ACC112 (cell line): ENCODE results near the gene TJAP1.
A peak's percentile ranks its signal among the peaks of the same experiment; 100 is the strongest.

Experiments
- H2AFZ ChIP-seq: fragments of 200-600 bp; sonication (generic); one replicate; pipeline ENCODE4 v1.6.0; 2017; ENCODE audit warnings: antibody characterized with exemption, low read length; ENCODE audit not compliant: unreplicated experiment
- H3K27ac ChIP-seq: fragments of 200-600 bp; sonication (generic); 2 replicates; pipeline ENCODE4 v1.5.1; 2014; ENCODE audit warnings: low read depth, mild to moderate bottlenecking, antibody characterized with exemption, low read length, moderate library complexity
- H3K27me3 ChIP-seq: fragments of 200-600 bp; sonication (generic); 2 replicates; pipeline ENCODE4 v1.6.1; 2014; ENCODE audit warnings: mild to moderate bottlenecking, antibody characterized with exemption, low read length, moderate library complexity, mixed read lengths; ENCODE audit not compliant: insufficient read depth
- H3K36me3 ChIP-seq: fragments of 200-600 bp; sonication (generic); 2 replicates; pipeline ENCODE4 v1.6.1; 2016; ENCODE audit warnings: mild to moderate bottlenecking, antibody characterized with exemption, low read length, moderate library complexity, mixed read lengths; ENCODE audit not compliant: insufficient read depth
- H3K4me1 ChIP-seq: fragments of 200-600 bp; sonication (generic); one replicate; pipeline ENCODE4 v1.6.1; 2016; ENCODE audit warnings: low read length, mixed read lengths; ENCODE audit not compliant: insufficient read depth, unreplicated experiment, control insufficient read depth
- H3K4me3 ChIP-seq: fragments of 200-600 bp; sonication (generic); 2 replicates; pipeline ENCODE4 v1.5.1; 2014; ENCODE audit warnings: mild to moderate bottlenecking, low read depth, low read length
- H3K79me2 ChIP-seq: fragments of 200-600 bp; sonication (generic); one replicate; pipeline ENCODE4 v1.6.0; 2016; ENCODE audit warnings: low read length; ENCODE audit not compliant: control insufficient read depth, unreplicated experiment, insufficient read depth

TJAP1 gene

DNA sequence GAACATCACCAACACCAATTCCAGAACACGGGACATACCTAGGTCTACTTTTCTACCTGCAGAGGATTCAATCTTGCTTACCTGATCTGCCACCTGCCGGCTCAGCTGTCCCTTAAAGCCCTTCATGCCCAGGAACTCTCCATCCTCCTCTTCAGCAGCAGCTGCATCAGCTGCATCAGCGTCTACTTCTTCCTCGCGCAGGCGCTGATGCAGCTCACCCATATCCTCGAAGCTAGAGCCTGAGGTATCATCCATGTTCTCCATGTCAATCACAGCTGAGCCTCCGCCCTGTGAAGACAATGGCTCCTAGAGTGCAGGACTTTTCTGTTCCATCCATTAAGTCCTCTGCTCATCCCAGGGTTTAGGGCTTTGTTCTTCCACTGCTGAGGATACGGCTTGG, 38.4 kb downstream of the TJAP1 start:
- H2AFZ ChIP-seq: peak overlapping the region; percentile 90
- no peaks in the 10 kb centered on the region for H3K27me3 ChIP-seq
- H3K27ac ChIP-seq: no peak overlapping the region
- peak overlapping the region; percentile 91 for H3K4me3 ChIP-seq
- peaks cover 29% of the 10 kb centered on the region for H3K36me3 ChIP-seq
- H3K79me2 ChIP-seq: peaks cover 55% of the 10 kb centered on the region
- H3K4me1 ChIP-seq: peaks cover 29% of the 10 kb centered on the region

DNA sequence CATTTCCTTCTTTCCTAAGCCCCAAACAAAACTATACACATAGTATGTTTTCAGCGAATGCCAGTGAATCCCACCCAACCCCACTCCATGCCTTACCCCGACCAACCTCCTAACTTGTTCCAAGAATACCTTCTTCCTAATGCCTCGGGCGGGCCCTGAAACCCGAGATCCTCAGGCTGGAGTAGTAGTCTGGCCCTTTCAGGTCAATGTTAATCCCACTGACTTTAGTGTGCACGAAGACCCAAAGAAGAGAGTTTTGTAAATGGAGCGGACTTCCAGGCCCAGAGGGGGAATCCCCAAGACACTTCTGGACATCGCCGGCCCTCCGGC, 39.0 kb downstream of the TJAP1 start:
- Histone ChIP-seq H3K27ac (peak overlapping the region; percentile 63), H3K27me3 (no peaks in the 10 kb centered on the region), H3K79me2 (peaks cover 55% of the 10 kb centered on the region), H3K4me3 (peak overlapping the region; percentile 91), H3K36me3 (peaks cover 34% of the 10 kb centered on the region), H2AFZ (peak overlapping the region; percentile 90), H3K4me1 (peaks cover 28% of the 10 kb centered on the region)

DNA sequence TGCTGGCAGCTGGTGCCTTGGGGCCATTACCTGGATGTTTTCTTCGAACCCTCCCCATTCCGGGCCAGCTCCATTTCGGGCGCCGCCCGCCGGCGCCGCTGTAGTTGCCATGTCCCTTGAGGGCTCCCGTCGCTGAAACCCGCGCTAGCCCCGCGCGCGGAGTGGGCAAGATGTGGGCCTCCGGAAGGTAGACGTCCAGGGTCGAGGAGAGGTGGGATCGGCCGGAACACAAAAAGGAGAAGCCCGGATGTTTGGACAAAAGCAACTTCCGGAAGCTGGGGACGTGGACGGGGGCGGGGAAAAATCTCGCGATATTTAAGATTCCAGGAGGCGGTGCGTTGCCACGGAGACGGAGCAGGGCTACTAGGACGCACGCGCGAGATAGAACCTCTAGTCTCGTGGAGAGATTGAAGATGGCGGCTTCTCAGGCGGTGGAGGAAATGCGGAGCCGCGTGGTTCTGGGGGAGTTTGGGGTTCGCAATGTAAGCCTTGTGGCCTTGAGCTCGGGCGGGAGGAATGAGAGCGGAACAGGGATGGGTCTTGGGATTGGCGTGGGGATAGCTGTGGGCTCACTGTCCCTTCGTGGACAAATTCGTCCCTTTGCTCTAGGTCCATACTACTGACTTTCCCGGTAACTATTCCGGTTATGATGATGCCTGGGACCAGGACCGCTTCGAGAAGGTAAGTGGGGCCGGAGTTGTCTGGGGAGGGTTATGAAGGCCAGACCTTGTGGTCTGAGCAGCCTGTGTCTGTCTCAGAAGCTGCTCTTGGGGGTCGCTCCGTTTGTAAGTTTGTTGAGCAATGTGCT, 39.5 kb downstream of the TJAP1 start, which contains the start of the genes POLR1C and YIPF3:
POLR1C (plus strand) TSS at position 393 of the 808 bp plus-strand sequence; CDS start at position 414, 21 bp downstream.
YIPF3 (minus strand) TSS at position 230 of the 808 bp plus-strand sequence; CDS start at position 111, 119 bp downstream.
- Histone ChIP-seq H3K79me2 (peaks cover 55% of the 10 kb centered on the region), H3K27ac (peak within 1 kb of the TSS; percentile 63), H3K4me3 (peak within 1 kb of the TSS; percentile 91), H3K27me3 (no peaks in the 10 kb centered on the region), H2AFZ (peak within 1 kb of the TSS; percentile 90), H3K36me3 (peaks cover 36% of the 10 kb centered on the region), H3K4me1 (peaks cover 28% of the 10 kb centered on the region)

DNA sequence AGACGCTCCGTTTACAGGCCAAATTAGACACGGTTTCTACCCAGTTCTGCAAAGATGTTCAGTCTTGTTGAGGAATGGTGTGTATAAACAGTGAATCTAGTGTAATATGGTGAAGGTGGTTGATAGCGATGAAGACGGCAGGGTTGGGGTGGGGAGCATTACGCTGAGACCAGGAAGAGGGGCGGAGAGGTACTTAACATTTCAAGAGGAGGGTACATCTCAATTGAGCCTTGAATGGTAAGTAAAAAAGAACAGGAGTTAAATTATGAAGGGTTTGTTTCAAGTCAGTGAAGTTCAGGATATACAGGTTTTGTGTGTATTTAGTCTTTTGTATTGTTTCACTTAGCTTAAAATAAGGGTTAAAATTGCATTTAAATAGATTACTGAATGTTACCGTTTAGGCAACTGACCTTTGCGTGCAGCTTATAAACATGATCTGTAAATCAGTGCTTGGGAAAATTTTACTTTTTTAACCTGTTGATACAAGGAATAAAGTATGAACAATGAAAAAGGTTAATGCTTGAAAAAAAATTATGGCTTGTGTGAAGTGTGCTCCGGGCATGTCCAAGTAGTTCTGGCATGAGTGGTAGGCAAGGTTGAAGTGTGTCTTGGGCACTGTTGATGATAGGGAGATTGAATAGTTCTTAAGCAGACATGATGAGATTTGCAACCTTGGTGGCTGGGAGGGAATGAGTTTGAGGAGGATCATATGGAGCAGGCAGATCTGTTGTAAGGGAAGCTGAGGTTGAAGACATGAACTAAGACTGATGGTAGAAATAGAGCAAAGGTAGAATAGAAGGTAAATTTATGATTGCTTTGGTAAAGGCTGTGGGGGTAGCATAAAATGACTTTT, 40.4 kb downstream of the TJAP1 start:
- Histone ChIP-seq H3K36me3 (peaks cover 44% of the 10 kb centered on the region), H3K27me3 (no peaks in the 10 kb centered on the region), H2AFZ (peak overlapping the region; percentile 8), H3K4me3 (peak overlapping the region; percentile 91), H3K27ac (peak overlapping the region; percentile 11; the same call in 1 of the 2 replicates), H3K79me2 (peaks cover 55% of the 10 kb centered on the region), H3K4me1 (peaks cover 28% of the 10 kb centered on the region)

DNA sequence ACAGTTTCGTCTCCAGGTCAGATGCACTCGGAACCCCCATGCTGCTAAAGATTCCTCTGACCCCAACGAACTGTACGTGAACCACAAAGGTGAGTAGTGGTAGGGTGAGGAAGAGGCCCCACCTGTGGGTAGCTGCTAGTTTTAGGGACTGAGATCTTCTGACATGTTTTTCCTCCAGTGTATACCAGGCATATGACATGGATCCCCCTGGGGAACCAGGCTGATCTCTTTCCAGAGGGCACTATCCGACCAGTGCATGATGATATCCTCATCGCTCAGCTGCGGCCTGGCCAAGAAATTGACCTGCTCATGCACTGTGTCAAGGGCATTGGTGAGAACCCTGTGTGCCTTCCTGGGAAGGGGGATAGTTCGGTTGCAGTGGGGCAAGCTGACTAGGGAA, 42.7 kb downstream of the TJAP1 start:
- H3K4me1 ChIP-seq: peaks cover 19% of the 10 kb centered on the region
- no peak overlapping the region for H3K27ac ChIP-seq
- no peak overlapping the region for H2AFZ ChIP-seq
- peaks cover 45% of the 10 kb centered on the region for H3K79me2 ChIP-seq
- H3K36me3 ChIP-seq: peaks cover 39% of the 10 kb centered on the region
- H3K27me3 ChIP-seq: no peaks in the 10 kb centered on the region
- no peak overlapping the region for H3K4me3 ChIP-seq

DNA sequence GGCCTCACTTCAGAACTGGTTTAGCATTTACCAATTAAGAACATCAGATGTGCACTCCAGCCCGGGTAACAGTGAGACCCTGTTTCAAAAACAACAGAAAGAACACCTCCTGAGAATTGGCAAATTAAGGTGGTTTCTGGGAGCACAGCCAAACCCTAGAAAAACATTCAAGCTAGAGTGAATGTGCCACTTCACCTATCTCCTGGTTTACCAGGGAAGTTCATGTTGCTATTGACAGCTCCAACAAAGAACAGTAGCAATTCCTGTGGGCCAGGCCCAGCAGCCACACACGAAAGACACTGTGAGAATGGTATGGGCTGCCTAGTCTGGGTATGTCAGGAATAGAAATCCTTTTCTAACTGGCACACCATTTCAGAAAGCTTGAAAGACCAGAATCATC, 44.5 kb downstream of the TJAP1 start:
- H2AFZ ChIP-seq: no peak overlapping the region
- peaks cover 42% of the 10 kb centered on the region for H3K36me3 ChIP-seq
- H3K27me3 ChIP-seq: no peaks in the 10 kb centered on the region
- no peak overlapping the region for H3K27ac ChIP-seq
- H3K4me1 ChIP-seq: peaks cover 11% of the 10 kb centered on the region
- no peak overlapping the region for H3K4me3 ChIP-seq
- peaks cover 29% of the 10 kb centered on the region for H3K79me2 ChIP-seq

DNA sequence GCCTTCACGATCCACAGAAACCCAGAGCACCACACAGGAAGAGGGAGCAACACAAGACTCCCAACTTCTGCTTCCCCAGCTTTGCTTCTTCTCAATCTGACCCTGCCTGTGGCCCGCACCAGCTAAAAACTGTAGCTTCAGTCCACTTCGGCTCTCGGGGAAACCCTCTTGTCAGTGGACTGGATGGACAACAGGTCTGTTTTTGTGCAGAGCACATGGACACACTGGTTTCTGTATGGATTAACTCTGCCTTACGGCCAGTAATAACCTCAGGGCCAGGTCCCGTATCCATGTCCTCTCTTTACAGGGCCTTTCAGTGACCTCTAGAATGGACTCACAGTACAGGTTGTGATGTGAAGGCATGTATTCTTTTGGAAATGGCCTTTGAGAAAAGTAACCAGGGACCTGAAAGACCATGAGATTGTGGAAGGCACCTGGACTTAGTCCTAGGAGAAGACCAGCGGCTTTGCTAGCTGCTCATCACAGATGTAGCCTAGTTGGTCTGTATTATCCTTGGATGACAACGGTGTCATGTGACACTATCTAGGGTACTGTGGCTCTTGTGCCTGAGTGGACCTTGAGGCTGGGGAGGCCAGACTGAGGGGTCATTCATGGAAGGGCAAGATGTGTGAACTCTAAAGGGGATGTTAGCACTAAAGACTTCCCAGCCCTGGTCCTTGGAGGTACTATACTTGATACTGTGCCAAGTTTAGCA, 45.3 kb downstream of the TJAP1 start:
- Histone ChIP-seq H3K4me3 (no peak overlapping the region), H2AFZ (no peak overlapping the region), H3K27ac (no peak overlapping the region), H3K27me3 (no peaks in the 10 kb centered on the region), H3K4me1 (peaks cover 11% of the 10 kb centered on the region), H3K36me3 (peaks cover 42% of the 10 kb centered on the region), H3K79me2 (peaks cover 21% of the 10 kb centered on the region)

DNA sequence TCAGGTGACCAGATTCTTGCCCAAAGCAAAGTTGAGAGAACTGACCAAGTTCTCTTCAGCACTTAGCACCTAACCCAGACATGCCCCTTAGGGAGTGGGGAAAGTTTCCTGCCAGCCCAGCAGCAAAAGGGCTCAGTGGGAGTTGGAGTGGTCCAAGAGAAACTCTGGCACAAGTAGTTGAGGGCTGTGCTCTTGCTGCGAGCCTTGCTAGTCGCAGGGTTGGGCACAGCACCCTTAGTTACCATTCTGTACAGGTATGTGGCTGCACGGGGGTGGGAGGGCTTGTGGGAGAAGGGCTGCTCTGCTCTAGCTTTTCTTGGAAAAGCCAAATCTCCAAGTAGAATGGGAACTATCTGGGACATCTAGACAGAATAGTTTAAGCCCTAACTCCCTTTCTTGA, 45.9 kb downstream of the TJAP1 start:
- no peaks in the 10 kb centered on the region for H3K27me3 ChIP-seq
- H3K79me2 ChIP-seq: peaks cover 16% of the 10 kb centered on the region
- H3K27ac ChIP-seq: no peak overlapping the region
- peaks cover 9% of the 10 kb centered on the region for H3K4me1 ChIP-seq
- no peak overlapping the region for H2AFZ ChIP-seq
- H3K36me3 ChIP-seq: peaks cover 47% of the 10 kb centered on the region
- H3K4me3 ChIP-seq: no peak overlapping the region

DNA sequence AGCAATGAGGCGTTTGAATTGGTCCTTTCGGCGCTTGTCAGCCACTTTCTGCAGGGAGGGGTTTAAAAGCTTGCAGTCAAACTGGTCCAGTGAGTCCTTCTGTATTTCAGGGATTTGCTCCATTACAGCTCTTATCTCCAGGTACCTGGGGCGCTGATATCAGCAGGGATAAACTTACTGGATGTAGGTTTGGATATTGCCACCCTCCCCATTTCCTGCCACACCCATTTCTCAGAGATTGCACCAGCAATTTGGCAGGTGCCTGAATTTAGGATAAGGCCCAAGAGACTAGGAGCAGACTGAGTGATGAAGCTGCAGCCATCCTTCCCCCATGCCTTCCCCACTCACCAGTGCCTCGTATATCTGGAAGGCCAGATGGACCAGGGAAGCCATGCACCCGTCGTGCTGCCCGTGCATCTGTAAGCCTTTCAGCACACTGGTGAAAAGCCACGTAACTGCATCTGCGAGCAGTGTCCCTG, 47.2 kb downstream of the TJAP1 start:
- no peak overlapping the region for H3K4me3 ChIP-seq
- H3K4me1 ChIP-seq: no peaks in the 10 kb centered on the region
- H3K79me2 ChIP-seq: peaks cover 3% of the 10 kb centered on the region
- no peaks in the 10 kb centered on the region for H3K27me3 ChIP-seq
- no peak overlapping the region for H2AFZ ChIP-seq
- H3K36me3 ChIP-seq: peaks cover 49% of the 10 kb centered on the region
- no peak overlapping the region for H3K27ac ChIP-seq

DNA sequence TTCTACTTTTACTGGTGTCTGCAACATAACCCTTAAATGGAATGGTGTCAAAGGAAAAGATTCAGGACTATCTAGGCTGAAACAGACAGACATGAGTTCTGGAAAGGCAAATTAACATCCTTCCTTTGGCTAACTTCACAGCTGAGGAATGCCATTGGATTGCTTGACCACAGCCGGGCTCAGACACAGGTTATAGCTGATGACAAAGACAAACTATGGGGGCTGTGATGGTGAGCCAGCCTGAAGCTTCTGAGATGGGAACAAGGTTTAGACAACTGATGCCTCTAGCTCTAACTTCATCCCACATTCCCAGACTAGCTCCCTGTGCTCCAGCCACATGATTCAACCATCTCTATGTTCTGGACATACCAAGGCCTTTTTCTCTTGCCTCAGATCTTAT, 54.8 kb downstream of the TJAP1 start:
- peaks cover 27% of the 10 kb centered on the region for H3K36me3 ChIP-seq
- no peaks in the 10 kb centered on the region for H3K27me3 ChIP-seq
- H3K4me1 ChIP-seq: no peaks in the 10 kb centered on the region
- H3K79me2 ChIP-seq: no peaks in the 10 kb centered on the region
- no peak overlapping the region for H2AFZ ChIP-seq
- H3K27ac ChIP-seq: no peak overlapping the region
- H3K4me3 ChIP-seq: no peak overlapping the region
